Thyroid gland (tissue), 4 donors: Measurements from ENCODE around the gene ZDHHC11B.

ENCODE experiments used
- CTCF ChIP-seq, 6 experiments: fragments of 200-600 bp in 3 of 6; fragments of 450-650 bp in 3 of 6; sonication (generic) in 3 of 6; IDR thresholded peaks; one replicate each; pipeline ENCODE4 v1.5.1; 2016 to 2019; ENCODE audit warnings: antibody characterized with exemption in 6 of 6, mild to moderate bottlenecking in 2 of 6, inconsistent platforms in 1 of 6, moderate library complexity in 1 of 6
- POLR2A ChIP-seq, 2 donors: fragments of 450-650 bp; IDR thresholded peaks; one replicate each; pipeline ENCODE4 v1.6.1; 2017; ENCODE audit warnings: antibody characterized with exemption in 2 of 2, mild to moderate bottlenecking in 2 of 2, moderate library complexity in 1 of 2

GRCh38 chr5:670396-671270 is 113.9 kb downstream of the ZDHHC11B start:
- TF ChIP-seq POLR2A (IDR thresholded peaks at IDR 0.05) (no peak), CTCF (IDR thresholded peaks at IDR 0.05) (no peak)
